Measurements from ENCODE around the gene FST. TPM values are rescaled to one million over a fixed set of nuclear protein-coding genes. Genes with fewer than 3 reads are reported as not detected.

Gene FST
- total RNA-seq, 2 donors from 2014 or later: 6.0 to 8.4 TPM

DNA sequence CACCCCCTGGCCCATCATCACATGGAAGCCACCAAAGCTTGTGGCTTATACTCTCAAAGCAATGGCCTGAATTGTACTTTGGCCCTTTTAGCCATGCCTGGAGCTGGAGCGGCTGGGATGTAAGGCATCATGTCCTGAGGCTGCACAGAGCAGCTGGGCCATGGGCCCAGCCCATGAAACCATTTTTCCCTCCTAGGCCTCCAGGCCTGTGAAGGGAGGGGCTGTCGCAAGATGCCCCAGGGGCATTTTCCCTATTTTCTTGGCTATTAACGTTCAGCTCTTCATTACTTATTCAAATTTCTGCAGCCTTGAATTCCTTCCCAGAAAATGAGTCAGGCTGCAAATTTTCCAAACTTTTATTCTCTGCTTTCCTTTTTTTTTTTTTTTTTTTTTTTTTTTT lies 27.7 kb downstream of the FST start:
- Histone ChIP-seq H3K4me3 (no peak overlapping the region), H3K27ac (no peak overlapping the region), H3K36me3 (no peaks in the 10 kb centered on the region), H3K27me3 (replicated peaks; ENCODE audit: insufficient read depth) (no peaks in the 10 kb centered on the region), H3K9me3 (no peaks in the 10 kb centered on the region), H3K4me1 (replicated peaks) (no peaks in the 10 kb centered on the region)
- TF ChIP-seq POLR2A (IDR thresholded peaks at IDR 0.05) (no peak), POLR2AphosphoS5 (IDR thresholded peaks at IDR 0.05) (no peak)
- TF ChIP-seq, protein P1, sequence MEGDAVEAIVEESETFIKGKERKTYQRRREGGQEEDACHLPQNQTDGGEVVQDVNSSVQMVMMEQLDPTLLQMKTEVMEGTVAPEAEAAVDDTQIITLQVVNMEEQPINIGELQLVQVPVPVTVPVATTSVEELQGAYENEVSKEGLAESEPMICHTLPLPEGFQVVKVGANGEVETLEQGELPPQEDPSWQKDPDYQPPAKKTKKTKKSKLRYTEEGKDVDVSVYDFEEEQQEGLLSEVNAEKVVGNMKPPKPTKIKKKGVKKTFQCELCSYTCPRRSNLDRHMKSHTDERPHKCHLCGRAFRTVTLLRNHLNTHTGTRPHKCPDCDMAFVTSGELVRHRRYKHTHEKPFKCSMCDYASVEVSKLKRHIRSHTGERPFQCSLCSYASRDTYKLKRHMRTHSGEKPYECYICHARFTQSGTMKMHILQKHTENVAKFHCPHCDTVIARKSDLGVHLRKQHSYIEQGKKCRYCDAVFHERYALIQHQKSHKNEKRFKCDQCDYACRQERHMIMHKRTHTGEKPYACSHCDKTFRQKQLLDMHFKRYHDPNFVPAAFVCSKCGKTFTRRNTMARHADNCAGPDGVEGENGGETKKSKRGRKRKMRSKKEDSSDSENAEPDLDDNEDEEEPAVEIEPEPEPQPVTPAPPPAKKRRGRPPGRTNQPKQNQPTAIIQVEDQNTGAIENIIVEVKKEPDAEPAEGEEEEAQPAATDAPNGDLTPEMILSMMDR (IDR thresholded peaks at IDR 0.05): no peak
- intact Hi-C loops (cut with DNase I): no loop called here
- WGBS: 88% methylated on average over 3 of the region's 3 CpGs
- no peak for DNase-seq (ENCODE audit: low spot score)

DNA sequence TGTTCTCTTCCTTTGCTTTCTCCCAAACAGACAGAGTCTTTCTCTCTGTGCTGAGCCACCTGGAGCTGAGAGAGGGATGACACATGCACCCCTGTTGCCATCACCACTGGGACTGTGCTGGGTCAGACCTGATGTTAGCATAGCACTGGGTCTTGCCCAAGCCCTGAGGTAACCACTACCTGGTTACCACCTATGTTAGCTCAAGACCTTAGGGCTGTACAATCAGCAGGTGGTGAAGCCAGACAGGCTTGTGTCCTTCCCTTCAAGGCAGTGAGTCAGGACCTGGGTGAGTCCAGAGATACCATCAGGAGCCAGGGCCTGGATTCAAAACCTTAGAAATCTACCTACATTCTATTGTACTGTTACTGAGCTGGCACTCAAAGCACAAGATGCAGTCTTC lies 32.1 kb downstream of the FST start:
- TF ChIP-seq POLR2A (IDR thresholded peaks at IDR 0.05): no peak
- TF ChIP-seq, protein P1 (IDR thresholded peaks at IDR 0.05): no peak
- no peak for TF ChIP-seq POLR2AphosphoS5 (IDR thresholded peaks at IDR 0.05)
- Histone ChIP-seq H3K4me1 (replicated peaks) (no peaks in the 10 kb centered on the region), H3K36me3 (no peaks in the 10 kb centered on the region), H3K9me3 (no peaks in the 10 kb centered on the region), H3K27me3 (replicated peaks; ENCODE audit: insufficient read depth) (no peaks in the 10 kb centered on the region), H3K27ac (no peak overlapping the region), H3K4me3 (no peak overlapping the region)
- DNase-seq (ENCODE audit: low spot score): no peak
- intact Hi-C loops (cut with DNase I): no loop called here

GRCh38 chr5:53515988-53516387 lies 35.6 kb downstream of the FST start:
- Histone ChIP-seq H3K27ac (no peak overlapping the region), H3K4me1 (replicated peaks) (no peaks in the 10 kb centered on the region), H3K4me3 (no peak overlapping the region), H3K36me3 (no peaks in the 10 kb centered on the region), H3K9me3 (no peaks in the 10 kb centered on the region), H3K27me3 (replicated peaks; ENCODE audit: insufficient read depth) (no peaks in the 10 kb centered on the region)
- TF ChIP-seq POLR2A (IDR thresholded peaks at IDR 0.05): no peak
- TF ChIP-seq POLR2AphosphoS5 (IDR thresholded peaks at IDR 0.05): no peak
- WGBS: 58% methylated on average over 6 of the region's 6 CpGs
- intact Hi-C loops (cut with DNase I): no loop called here
- DNase-seq (ENCODE audit: low spot score): no peak

GRCh38 chr5:53520813-53521212 lies 40.4 kb downstream of the FST start:
- intact Hi-C loops (cut with DNase I): no loop called here
- no peak overlapping the region for H3K27ac ChIP-seq
- TF ChIP-seq POLR2A (IDR thresholded peaks at IDR 0.05) (no peak), POLR2AphosphoS5 (IDR thresholded peaks at IDR 0.05) (no peak)
- TF ChIP-seq, protein P1 (IDR thresholded peaks at IDR 0.05): no peak
- no peaks in the 10 kb centered on the region for H3K27me3 ChIP-seq (replicated peaks; ENCODE audit: insufficient read depth)
- no peaks in the 10 kb centered on the region for H3K36me3 ChIP-seq
- DNase-seq (ENCODE audit: low spot score): no peak
- no peak overlapping the region for H3K4me3 ChIP-seq
- H3K4me1 ChIP-seq (replicated peaks): no peaks in the 10 kb centered on the region
- H3K9me3 ChIP-seq: no peaks in the 10 kb centered on the region

Other genes starting within 250 kb of the FST start
- gene NDUFS4, start 80.0 kb downstream of the FST start, total RNA-seq: 10 to 100 TPM; 87.3 to 97.2 TPM

Data from prostate gland (tissue), 2 donors.